HG02884 (cell line): ENCODE measurements around the gene ACOXL.

Experiments
- ATAC-seq: cut with Tn5 transposase; IDR thresholded peaks from one replicate; pipeline ENCODE4 v1.9.1; 2021; ENCODE audit warnings: mild to moderate bottlenecking, moderate library complexity; ENCODE audit not compliant: unreplicated experiment

The ACOXL gene

GRCh38 chr2:110790907-110791306, 58.5 kb downstream of the ACOXL start:
- no peak for ATAC-seq

DNA sequence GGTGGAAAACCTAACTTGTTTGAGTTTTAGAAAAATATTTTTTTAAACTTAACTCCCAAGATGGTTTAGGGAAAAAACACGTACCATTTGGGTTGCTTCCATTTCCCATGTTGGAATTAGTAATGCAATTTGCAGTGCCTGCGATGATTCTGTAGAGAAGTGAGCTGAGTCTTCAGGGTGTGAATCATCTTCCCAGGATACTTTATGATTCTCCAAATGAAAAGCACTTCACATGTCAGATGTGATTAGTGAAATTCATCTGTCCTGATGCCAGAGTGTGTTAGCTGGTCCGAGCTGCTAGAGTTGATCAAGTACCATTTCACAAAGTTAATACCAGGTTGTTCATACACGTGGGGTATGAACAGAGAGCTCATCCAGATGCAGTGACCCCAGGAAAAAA, 59.1 kb downstream of the ACOXL start:
- ATAC-seq = no peak

DNA sequence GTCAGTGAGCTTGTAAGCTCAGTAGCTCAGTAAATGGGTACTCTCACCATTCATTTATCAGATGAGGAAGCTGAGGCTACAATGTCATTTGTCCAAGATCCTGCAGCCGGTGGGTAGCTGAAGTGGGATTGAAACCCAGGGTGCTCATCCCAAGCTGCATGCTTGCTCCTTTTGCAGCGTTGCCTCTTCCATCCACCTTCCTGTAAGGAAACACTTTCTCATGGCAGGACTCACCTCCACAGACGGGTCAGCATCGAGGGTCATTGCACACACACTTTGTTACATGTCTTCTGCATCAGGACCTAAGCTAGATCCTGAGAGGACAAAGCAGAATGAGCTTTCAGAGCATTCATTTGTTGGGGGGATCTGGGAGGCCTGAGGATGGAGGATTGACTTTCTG, 60.7 kb downstream of the ACOXL start:
- ATAC-seq = no peak

- no peak for ATAC-seq
Measured at GRCh38 chr2:110794390-110794789, 62.0 kb downstream of the ACOXL start.

DNA sequence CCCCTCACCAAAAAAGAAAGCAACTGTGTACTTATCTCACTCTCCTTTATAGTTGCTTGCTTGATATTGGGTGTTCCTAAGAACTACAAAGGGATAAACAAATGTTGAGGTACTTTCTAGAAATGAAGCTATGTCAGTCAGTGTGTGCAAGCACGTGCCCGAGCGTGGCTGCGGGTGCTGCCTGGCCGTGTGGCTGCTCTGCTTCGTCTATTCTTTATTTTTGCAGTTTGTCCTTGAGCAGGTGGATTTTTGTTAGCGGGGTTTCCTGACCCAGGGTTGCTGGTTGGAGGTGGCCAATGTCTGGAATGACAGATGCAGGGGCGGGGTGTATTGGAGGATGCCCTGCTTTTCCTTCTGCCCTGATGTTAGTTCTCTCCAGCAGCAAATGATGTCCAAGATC, 62.6 kb downstream of the ACOXL start:
- no peak for ATAC-seq

DNA sequence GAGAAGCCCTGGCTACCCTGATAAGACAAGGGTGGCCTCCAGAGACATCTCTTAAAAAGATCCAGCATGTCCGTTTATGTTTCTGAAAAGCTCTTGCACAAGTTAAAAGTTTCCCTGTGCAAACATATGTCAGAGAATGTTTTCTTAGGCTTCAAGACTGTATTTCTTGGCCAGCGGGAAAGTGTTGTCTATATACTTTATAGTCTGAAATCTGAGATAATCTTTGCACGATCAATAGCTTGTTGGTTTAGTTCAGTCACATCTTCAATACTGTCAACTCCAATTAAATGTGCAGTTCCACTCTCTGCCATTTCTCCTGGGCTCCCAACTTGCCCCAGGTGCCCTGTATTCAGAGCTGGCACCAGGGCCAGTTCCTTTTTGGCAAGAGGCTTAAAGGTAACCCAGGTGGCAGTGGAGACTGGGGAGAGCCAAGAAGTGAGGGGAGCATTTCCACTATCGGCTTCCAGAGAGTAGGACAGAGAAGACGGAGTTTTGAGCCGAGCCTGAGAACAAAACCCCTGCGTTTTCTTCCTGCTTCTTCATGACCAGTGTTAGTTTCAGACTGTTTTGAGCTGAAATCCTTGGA, 64.4 kb downstream of the ACOXL start:
- no peak for ATAC-seq

GRCh38 chr2:110799376-110799775, 67.0 kb downstream of the ACOXL start:
- ATAC-seq = no peak

GRCh38 chr2:110800611-110801402, 68.4 kb downstream of the ACOXL start:
- ATAC-seq = no peak

DNA sequence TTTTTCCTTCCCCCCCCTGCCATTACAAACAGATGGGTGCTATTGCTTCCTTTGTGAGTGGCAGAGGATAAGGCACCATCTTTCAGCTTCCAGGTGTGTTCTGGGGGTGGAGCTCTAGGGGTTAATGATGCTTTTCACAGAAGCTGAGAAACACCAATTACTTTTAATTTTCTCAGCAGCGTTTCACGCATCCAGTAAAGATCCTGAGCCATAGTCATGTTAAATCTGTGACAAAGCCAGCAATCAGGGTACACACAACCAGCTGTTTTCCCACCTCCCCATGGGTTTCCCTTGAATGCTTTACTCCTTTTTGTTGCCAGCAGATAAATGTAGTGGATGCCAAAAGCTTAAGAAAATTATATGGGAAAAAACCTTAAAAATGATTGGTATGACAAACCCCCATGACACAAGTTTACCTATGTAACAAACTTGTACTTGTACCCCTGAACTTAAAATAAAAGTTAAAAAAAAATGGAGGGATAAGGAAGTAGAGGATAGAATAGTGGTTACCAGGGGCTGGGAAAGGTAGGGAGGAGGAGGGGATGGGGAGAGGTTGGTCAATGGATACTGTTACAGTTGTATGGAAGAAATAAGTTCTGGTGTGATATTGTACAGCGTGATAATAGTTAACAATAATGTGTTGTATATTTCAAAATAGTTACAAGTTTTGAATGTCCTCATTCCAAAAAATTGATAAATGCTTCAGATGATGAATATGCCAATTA, 70.0 kb downstream of the ACOXL start:
- ATAC-seq = no peak

GRCh38 chr2:110804433-110804832, 72.1 kb downstream of the ACOXL start:
- no peak for ATAC-seq

DNA sequence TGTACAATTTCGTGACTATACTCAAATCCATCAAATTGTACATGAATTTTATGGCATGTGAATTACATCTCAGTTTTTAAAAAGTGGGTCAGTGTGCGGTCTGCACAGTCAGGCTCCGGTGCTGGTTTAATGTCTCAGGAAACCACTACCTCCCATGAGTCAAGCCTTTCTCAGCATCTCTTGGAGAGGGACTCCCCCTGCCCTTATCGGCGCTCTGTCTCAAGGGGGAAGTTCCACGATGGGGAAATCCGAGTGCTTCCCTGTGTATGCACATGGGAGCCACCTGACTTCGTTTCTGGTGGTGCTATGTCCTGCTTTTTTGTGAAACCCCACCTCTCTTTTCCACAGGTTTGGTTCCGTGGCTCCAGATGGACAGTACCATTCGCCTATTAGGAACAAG, 72.5 kb downstream of the ACOXL start:
- ATAC-seq = no peak

- ATAC-seq = no peak
Measured at GRCh38 chr2:110805894-110806452, 73.6 kb downstream of the ACOXL start.

DNA sequence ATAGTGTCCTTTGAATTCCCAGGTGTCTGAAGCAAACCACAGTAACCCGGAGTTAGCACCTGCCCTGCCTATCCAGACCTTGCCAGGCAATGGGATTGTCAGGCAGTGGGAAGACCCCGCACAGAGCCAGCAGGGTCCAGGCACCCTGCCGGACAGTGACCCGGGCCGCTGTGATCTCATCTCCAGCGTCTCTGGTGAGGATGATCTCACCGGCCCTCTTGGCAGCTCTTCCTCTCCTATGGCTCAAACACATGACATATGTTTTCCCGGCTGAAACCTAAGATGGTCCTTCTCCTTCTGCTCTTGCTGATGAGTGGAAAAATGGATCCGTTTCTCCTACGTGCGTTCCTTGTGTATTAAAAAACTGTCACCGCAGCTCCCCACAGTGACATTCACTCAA, 75.1 kb downstream of the ACOXL start:
- ATAC-seq = no peak

- no peak for ATAC-seq
Measured at GRCh38 chr2:110810404-110810803, 78.0 kb downstream of the ACOXL start.

DNA sequence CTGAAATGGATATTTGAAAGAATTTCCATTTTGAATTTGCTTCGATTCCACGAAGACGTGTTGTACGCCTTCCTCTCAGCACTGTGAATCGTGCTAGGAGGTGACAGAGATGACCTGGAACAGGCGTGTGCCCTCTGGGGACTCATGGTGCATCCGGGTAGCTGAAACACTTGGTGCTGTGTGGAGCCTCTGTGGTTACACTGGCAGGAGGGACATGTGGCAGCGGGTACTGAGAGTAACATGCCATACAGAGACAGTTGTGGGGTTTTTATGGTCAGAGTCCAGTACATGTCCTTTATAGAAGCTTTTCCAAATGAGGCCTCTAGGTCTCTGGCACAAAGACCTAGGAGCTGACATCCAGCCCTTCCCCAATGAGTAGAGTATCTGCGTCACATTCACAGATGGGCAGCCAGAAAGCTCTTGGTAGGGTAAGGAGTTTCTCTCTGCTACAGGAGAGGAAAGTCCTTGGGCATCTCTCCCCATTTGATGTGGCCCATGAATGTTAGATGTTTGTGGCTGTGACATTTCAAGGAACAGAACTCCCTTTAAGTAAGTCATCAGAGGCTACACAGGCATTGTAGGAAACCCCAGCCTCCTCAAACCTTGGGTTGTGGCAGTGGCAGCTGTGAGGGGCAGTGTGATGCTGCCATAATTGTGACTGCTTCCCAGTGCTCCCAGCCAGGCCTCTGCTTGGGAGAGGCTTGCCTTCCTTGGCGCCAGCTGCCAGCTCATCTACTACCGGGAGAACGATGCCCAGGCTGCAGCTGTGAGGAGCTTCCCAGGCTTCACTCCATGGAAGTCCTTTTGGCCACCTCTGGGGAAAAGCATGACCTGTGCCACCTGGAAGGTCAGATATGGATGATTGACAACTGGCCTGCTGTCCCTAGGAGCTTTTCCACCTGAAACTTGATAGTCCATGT, 80.6 kb downstream of the ACOXL start:
- ATAC-seq = no peak

DNA sequence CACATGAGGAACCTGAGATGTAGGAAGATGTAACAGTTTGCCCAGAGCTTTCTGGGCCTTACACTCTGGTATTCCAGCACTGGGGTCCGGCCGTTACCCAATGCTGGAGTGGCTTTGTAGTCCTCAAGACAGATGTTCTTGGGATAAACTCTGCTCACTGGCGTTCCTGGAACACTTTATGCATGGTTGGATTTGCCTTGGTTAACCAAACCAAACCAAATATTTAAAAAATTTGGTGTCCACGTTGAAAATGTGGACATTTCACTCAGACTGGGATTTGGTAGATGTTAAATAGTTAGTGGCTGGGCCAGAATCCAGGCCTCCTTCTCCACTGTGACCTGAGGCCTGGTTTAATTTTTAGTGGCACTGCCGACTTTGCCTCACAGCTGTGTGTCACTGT, 81.5 kb downstream of the ACOXL start:
- no peak for ATAC-seq

DNA sequence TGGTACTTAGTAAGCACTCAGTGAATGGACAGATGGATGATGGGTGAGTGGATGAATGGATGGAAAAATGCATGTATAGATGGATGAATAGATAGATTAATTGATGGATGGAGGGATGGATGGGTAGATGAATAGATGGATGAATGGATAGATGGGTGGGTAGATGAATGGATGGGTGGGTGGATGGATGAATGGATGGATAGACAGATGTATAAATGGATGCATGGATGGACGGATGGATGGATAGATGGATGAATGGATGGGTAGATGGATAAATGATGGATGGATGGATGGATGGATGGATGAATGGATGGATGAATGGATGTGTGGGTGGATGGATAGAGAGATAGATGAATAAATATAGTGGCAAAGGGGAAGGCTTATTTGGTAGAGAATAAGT, 83.6 kb downstream of the ACOXL start:
- ATAC-seq = no peak

DNA sequence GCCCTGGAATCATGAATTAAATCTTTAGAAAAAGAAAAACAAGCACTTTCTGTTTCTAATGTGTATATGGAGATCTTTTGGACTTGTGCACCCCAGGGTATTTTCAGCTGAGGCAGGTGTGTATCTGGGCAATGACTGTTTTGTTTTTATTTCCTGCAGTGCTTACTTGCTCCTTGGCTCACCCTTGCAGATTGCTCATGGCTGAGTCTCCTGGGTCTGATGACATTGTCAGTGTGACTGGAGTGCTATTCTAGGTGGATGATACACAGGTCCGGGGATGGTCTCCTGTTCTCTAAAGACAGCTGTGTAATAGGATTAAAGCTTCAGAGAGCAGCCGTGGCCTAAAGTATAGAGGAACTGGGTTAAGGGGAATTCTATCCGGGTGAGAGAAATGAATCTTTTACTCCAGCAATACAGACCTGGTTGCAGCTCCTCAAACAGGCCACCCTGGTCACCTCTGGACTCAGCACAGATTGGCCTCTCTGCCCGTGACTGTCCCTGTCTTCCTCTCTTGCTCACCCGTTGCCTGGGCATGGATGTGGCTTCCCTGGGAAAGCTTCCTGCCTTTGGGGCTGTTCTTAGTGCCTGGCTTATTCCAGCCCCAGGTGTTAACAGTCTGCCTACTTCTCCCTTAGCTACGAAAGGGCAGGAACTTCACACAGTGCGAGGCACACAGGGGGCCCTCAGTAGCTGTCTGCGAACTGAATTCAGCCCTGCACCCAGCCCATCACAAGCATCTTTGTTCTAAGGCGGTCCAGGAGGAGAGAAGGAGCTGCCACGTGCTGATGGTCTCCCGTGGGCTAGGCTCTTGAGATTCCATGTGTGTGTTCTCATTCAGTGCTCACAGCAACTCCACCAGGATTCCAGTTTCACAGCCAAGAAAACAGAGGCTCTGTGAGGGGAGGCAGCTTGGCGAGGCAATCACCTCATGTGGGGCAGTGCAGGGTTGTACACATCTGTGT, 84.3 kb downstream of the ACOXL start:
- ATAC-seq = no peak

DNA sequence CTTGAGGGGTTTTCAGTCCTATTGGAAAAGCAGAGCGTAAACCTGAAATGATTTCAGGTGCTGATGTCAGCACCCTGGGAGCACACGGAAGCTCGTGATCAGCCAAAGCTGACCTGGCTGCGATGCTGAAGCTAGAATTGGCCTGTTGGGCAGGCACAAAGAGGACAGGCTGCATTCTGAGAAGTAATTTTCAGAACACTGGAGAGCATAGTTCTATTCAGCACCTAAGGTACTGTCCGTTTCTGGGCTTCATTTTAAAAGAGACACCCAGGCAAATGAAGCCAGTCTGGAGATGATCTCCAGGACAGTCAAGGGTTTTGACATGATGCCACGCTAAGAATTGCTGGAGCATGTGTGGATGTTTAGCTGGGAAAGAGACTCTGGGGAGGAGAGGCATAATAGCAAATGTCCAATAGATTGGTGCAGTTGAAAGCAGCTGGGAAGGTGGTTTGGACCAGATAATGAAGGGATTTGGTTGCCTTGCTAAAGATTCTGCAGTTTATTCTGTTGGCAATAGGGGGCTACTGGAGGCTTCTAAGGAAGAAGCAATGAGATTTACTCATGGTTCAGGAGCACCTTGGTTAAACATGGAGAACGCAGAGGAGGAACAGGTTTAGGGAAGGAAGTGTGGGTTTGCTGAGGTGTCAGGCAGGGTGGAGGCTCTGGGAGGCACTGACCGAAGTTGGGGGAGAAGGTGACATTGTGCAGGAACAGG, 86.6 kb downstream of the ACOXL start:
- ATAC-seq = no peak
